Retinal pigment epithelial cell (primary cell): ENCODE data around the gene CD226.
"Not testable (repeated sequence)": the region's sequence is repeated elsewhere in the genome, so short reads cannot be mapped to it uniquely, and the experiment has no call there.

Experiments
- DNase-seq: peaks from one replicate; pipeline ENCODE4 v3.0.0-alpha.2; 2010; ENCODE audit warnings: low read depth
- H3K4me3 ChIP-seq: 2 replicates; pipeline ENCODE4 v1.5.1; 2011; ENCODE audit warnings: mild to moderate bottlenecking, low read length, control low read depth, moderate library complexity
- CTCF ChIP-seq: conservative IDR thresholded peaks from 2 replicates; pipeline ENCODE4 v1.5.1; 2011; ENCODE audit warnings: low read depth, low read length, control low read depth, inconsistent platforms

The CD226 gene

GRCh38 chr18:69870736-69871135 is 76.9 kb downstream of the CD226 start:
- no peak for TF ChIP-seq CTCF
- DNase-seq, result no peak
- H3K4me3 ChIP-seq, result no peak overlapping the region

DNA sequence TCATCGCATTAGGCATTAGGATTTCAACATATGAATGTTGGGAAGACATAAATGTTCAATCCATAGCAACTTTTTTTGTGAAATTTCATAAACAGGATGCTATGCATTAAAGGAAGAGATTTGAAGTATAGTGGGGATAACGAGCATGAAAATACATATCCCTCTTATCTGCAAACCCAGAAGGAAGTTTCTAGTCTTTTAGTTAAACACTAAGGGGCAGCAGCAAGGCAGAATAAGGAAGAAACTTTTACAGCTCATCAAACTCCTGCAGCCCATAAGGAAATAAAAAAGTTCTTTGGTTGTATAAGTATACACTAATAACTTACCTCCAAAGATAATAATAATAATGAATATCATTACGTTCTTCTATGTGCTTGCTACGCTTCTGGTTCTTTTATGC is 81.5 kb downstream of the CD226 start:
- no peak for TF ChIP-seq CTCF
- no peak overlapping the region for H3K4me3 ChIP-seq

GRCh38 chr18:69865776-69866175 is 81.9 kb downstream of the CD226 start:
- no peak for TF ChIP-seq CTCF
- H3K4me3 ChIP-seq, result no peak overlapping the region
- DNase-seq, result no peak

More for the DNA sequence above, 81.5 kb downstream of the CD226 start:
- DNase-seq, result no peak

DNA sequence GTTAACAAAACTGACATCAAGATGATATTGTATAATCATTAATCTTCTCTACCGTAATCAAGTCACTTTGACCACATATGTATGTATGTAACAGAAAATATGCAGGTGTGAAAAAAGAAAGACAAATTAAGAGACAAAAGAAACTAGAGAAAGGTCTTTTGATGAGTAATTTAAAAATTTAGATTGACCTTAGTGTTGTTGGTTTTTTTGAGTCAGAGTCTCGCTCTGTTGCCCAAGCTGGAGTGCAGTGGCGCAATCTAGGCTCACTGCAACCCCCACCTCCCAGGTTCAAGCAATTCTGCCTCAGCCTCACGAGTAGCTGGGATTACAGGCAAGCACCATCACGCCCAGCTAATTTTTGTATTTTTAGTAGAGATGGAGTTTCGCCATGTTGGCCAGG is 82.9 kb downstream of the CD226 start:
- DNase-seq, H3K4me3 ChIP-seq: not testable (repeated sequence)

DNA sequence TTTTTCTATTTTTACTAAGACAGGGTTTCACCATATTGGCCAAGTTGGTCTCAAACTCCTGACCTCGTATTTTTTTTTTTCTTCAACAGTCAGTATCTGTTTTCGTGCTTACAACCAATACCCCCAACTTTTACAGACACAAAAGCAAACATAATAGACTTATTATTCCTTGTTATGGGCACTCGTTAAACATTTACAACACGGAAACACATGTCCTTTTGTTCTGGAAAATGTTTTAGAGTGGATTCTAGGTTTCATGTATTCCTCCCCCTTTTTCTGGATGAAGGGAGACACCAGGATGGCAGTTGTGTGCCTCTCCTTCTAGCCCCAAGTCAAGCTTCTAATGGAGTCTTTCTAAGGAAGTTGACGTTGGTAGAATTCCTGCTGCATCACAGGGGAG is 88.8 kb downstream of the CD226 start:
- H3K4me3 ChIP-seq, result no peak overlapping the region
- DNase-seq, result no peak
- no peak for TF ChIP-seq CTCF

DNA sequence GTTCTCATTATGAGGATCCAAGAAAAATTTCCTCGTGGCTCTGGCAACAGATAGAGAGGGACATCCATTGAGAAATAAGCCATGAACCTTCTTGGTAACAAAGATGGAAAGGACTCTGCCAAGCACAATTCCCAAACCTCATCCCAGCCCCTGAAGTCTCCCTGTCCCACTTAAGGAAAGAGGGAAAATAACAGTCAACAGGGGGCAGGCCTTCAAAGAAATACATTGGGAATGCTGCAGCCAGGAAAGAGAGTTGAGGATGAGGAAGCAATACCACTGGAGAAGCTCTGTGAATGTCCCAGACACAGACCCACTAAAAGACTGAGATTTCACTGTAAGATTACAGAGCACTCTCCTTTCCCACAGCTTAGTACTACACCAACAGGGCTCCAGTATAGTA is 93.2 kb downstream of the CD226 start:
- no peak overlapping the region for H3K4me3 ChIP-seq
- TF ChIP-seq CTCF, result no peak
- no peak for DNase-seq

DNA sequence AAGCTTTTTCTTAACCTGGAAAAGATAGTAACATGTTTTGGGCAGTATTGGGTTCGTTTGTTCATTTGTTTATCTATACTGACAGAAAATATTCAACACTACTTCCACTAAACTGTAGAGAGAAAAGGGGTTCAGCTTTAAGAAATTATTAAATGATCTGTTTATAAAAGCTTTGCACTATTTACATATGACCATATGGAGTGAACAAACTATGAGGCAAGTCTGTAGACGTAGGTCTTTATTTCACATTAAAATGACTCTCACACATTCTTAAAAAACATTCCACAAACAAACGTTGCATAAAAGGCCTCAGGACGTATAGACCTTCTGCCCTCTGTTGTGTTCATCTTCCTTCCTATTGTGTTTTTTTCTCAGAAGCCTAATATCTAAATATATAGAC is 94.6 kb downstream of the CD226 start:
- DNase-seq, result no peak
- no peak for TF ChIP-seq CTCF
- H3K4me3 ChIP-seq, result no peak overlapping the region
